Suprapubic skin (tissue), 4 donors: ENCODE results near the gene KCNJ6. TPM values are rescaled to one million over a fixed set of nuclear protein-coding genes. Genes with fewer than 3 reads are reported as not detected.

Experiments used
- DNase-seq, 2 donors: peaks; one replicate each; pipeline ENCODE4 v3.0.0-alpha.2; 2019; ENCODE audit warnings: low spot score in 2 of 2
- H3K27ac ChIP-seq: fragments of 200-600 bp; sonication (generic); one replicate; pipeline ENCODE4 v1.5.1; 2019
- H3K27me3 ChIP-seq: fragments of 200-600 bp; sonication (generic); one replicate; pipeline ENCODE4 v1.5.1; 2019
- H3K36me3 ChIP-seq: fragments of 200-600 bp; sonication (generic); one replicate; pipeline ENCODE4 v1.5.1; 2019
- H3K4me1 ChIP-seq: fragments of 200-600 bp; sonication (generic); one replicate; pipeline ENCODE4 v1.5.1; 2019
- H3K4me3 ChIP-seq: fragments of 200-600 bp; sonication (generic); one replicate; pipeline ENCODE4 v1.5.1; 2019; ENCODE audit warnings: mild to moderate bottlenecking
- H3K9me3 ChIP-seq: fragments of 200-600 bp; sonication (generic); one replicate; pipeline ENCODE4 v1.5.1; 2019
- EP300 ChIP-seq: sonication (generic); formaldehyde crosslinking; IDR thresholded peaks from one replicate; pipeline ENCODE4 v1.6.1; 2017; ENCODE audit warnings: antibody characterized with exemption
- POLR2A ChIP-seq, 2 donors: fragments of 450-650 bp; IDR thresholded peaks; one replicate each; pipeline ENCODE4 v1.6.1; 2017; ENCODE audit warnings: antibody characterized with exemption in 2 of 2, mild to moderate bottlenecking in 2 of 2, moderate library complexity in 2 of 2
- POLR2AphosphoS5 ChIP-seq, 3 donors: sonication (generic); formaldehyde crosslinking; IDR thresholded peaks; one replicate each; pipeline ENCODE4 v1.6.1; 2017; ENCODE audit warnings: antibody characterized with exemption in 3 of 3
- WGBS: methylation state at CpG from one replicate; pipeline ENCODE4 v1.1.5; 2018; 5-methylcytosine and 5-hydroxymethylcytosine counted together
- total RNA-seq, 4 donors: library from RNA; depleted of rRNA; stranded (reverse); fragments of >200 nt; gene quantifications; one replicate each; pipeline ENCODE4 v1.1.0, GENCODE V29; 2016
- TF ChIP-seq, protein P1 (sequence below), 2 donors: fragments of 200-600 bp in 1 of 2; fragments of 450-650 bp in 1 of 2; sonication (generic) in 1 of 2; IDR thresholded peaks; one replicate each; pipeline ENCODE4 v1.5.1; 2016 to 2019; ENCODE audit warnings: antibody characterized with exemption in 2 of 2, mild to moderate bottlenecking in 1 of 2, moderate library complexity in 1 of 2

KCNJ6 gene
- total RNA-seq, 4 donors from 2014 or later = not detected

DNA sequence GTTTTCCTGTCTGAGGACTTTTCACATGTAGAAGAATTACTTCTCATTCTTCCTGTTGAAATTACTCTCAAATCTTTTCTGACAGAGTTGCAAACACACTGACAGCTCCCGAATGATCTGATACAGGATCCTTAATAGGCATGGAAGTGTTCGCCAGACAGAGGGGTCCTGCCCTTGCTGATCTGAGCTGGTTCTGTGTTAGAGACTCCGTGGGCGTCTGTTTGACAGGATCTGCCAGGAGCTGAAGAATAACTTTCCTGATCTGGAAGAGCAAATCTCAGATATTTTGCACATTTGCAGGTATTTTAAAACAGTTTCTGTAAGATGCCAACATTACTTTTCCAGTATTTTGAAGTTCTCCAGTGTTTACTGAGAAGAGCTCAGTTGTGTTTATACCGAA, 347.3 kb downstream of the KCNJ6 start:
- Histone ChIP-seq H3K36me3 (no peaks in the 10 kb centered on the region), H3K27ac (no peak overlapping the region), H3K27me3 (no peaks in the 10 kb centered on the region), H3K9me3 (no peaks in the 10 kb centered on the region), H3K4me3 (no peak overlapping the region), H3K4me1 (peaks cover 13% of the 10 kb centered on the region)
- TF ChIP-seq EP300 = no peak
- TF ChIP-seq, protein P1, sequence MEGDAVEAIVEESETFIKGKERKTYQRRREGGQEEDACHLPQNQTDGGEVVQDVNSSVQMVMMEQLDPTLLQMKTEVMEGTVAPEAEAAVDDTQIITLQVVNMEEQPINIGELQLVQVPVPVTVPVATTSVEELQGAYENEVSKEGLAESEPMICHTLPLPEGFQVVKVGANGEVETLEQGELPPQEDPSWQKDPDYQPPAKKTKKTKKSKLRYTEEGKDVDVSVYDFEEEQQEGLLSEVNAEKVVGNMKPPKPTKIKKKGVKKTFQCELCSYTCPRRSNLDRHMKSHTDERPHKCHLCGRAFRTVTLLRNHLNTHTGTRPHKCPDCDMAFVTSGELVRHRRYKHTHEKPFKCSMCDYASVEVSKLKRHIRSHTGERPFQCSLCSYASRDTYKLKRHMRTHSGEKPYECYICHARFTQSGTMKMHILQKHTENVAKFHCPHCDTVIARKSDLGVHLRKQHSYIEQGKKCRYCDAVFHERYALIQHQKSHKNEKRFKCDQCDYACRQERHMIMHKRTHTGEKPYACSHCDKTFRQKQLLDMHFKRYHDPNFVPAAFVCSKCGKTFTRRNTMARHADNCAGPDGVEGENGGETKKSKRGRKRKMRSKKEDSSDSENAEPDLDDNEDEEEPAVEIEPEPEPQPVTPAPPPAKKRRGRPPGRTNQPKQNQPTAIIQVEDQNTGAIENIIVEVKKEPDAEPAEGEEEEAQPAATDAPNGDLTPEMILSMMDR (IDR thresholded peaks at IDR 0.05) = no peak
- TF ChIP-seq POLR2AphosphoS5 (IDR thresholded peaks at IDR 0.05) = no peak
- TF ChIP-seq POLR2A (IDR thresholded peaks at IDR 0.05) = no peak
- no peak for DNase-seq
- WGBS = 74% methylated on average over 5 of the region's 5 CpGs

DNA sequence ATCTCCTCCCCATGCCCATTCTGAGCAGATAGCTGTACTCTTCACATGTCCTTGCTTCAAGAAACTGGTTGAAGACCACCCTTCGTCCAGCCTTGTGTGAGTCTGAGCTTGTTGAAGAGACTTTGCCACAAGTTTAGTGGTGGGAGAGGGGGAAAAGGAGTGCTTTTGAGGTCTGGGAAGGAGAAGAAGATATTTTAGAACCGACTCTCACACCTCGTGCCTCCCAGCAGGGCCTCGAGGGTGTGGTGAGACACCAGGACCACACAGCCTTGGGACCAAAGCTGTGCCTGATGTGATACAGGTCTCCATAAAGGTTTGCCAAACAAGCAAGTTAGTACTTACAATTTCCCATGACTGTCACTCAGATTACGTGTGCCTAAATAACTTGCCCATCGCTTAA, 347.8 kb downstream of the KCNJ6 start:
- WGBS = 68% methylated on average over 6 of the region's 6 CpGs
- Histone ChIP-seq H3K27ac (no peak overlapping the region), H3K36me3 (no peaks in the 10 kb centered on the region), H3K4me1 (peaks cover 15% of the 10 kb centered on the region), H3K4me3 (no peak overlapping the region), H3K9me3 (no peaks in the 10 kb centered on the region), H3K27me3 (no peaks in the 10 kb centered on the region)
- DNase-seq = no peak
- TF ChIP-seq EP300 (no peak), POLR2AphosphoS5 (IDR thresholded peaks at IDR 0.05) (no peak), POLR2A (IDR thresholded peaks at IDR 0.05) (no peak)
- TF ChIP-seq, protein P1 (IDR thresholded peaks at IDR 0.05) = no peak

- Histone ChIP-seq H3K4me3 (no peak overlapping the region), H3K4me1 (peaks cover 23% of the 10 kb centered on the region), H3K36me3 (no peaks in the 10 kb centered on the region), H3K27me3 (no peaks in the 10 kb centered on the region), H3K9me3 (no peaks in the 10 kb centered on the region), H3K27ac (no peak overlapping the region)
- TF ChIP-seq EP300 = no peak
- TF ChIP-seq, protein P1 (IDR thresholded peaks at IDR 0.05) = no peak
- TF ChIP-seq POLR2A (IDR thresholded peaks at IDR 0.05) = no peak
- TF ChIP-seq POLR2AphosphoS5 (IDR thresholded peaks at IDR 0.05) = no peak
- 89% methylated on average over 14 of the region's 14 CpGs for WGBS
- DNase-seq = no peak
These were observed 349.3 kb downstream of the KCNJ6 start for GRCh38 chr21:37566790-37567615.

DNA sequence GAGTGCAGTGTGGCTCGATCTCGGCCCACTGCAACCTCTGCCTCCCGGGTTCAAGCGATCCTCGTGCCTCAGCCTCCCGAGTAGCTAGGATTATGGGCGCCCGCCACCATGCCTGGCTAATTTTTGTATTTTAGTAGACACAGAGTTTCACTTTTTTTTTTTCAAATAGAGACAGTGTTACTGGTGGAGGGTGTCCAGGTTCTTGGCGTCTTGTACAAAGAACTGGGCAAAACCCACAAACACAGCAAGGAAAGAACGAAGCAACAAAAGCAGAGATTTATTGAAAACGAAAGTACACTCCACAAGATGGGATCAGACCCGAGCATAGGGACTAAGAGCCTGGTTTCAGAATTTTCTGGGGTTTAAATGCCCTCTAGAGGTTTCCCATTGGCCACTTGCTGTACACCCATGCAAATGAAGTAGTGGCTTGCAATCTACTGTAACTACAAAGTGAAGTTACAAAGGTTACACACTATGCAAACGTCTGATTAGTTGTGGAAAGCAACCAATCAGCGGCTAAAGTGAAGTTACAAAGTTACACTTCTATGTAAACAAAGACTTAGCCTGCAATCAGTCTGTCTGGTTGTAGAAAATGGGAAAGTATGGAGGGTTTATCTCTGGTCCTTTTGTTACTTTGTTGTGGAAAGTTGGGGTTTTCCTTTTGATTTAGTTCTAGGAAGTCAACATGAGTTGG, 350.6 kb downstream of the KCNJ6 start:
- H3K4me3 ChIP-seq = peak overlapping the region; percentile 15
- no peak for DNase-seq

More for the DNA sequence above, 350.6 kb downstream of the KCNJ6 start:
- TF ChIP-seq POLR2A (IDR thresholded peaks at IDR 0.05) = no peak
- TF ChIP-seq, protein P1 (IDR thresholded peaks at IDR 0.05) = no peak
- Histone ChIP-seq H3K27ac (no peak overlapping the region), H3K9me3 (no peaks in the 10 kb centered on the region), H3K36me3 (no peaks in the 10 kb centered on the region), H3K4me1 (peaks cover 23% of the 10 kb centered on the region), H3K27me3 (no peaks in the 10 kb centered on the region)
- WGBS = 83% methylated on average over 14 of the region's 14 CpGs
